SK-N-SH (cell line): Measurements from ENCODE around the gene PSD2. TPM values are rescaled to one million over a fixed set of nuclear protein-coding genes. Genes with fewer than 3 reads are reported as not detected.

Source experiments
- CTCF ChIA-PET: fragments of 300-600, 350-600 bp; formaldehyde crosslinking; extraction: SDS; loops from one replicate; lab custom pipeline; 2021; lab: Yijun Ruan, JAX
- POLR2A ChIA-PET: fragments of 350-600 bp; sonication (Branson Sonifier 250); formaldehyde crosslinking; extraction: SDS; loops from one replicate; lab custom pipeline; 2020; ENCODE audit warnings: antibody characterized with exemption, inconsistent platforms; lab: Yijun Ruan, JAX
- DNase-seq: peaks from one replicate; pipeline ENCODE4 v3.0.0; 2012
- H2AFZ ChIP-seq: fragments of 200-600 bp; sonication (generic); 2 replicates; pipeline ENCODE4 v1.8.1; 2016; ENCODE audit warnings: antibody characterized with exemption, mild to moderate bottlenecking, low read depth
- H3F3A ChIP-seq: fragments of 200-600 bp; sonication (generic); replicated peaks from 2 replicates; pipeline ENCODE3; 2016; ENCODE audit warnings: antibody characterized with exemption, mild to moderate bottlenecking; ENCODE audit not compliant: insufficient read depth
- H3K27ac ChIP-seq, 2 experiments: fragments of 200-500 bp in 1 of 2; fragments of 200-600 bp in 1 of 2; sonication (Bioruptor generic) in 1 of 2; sonication (generic), shearing (Covaris generic) in 1 of 2; 2 replicates each; pipeline versions ENCODE4 v1.5.1 to v1.6.1; 2014 to 2016; ENCODE audit warnings: low read depth in 2 of 2, inconsistent platforms in 1 of 2, low read length in 1 of 2, mild to moderate bottlenecking in 1 of 2, mixed read lengths in 1 of 2
- H3K27me3 ChIP-seq: fragments of 200-600 bp; sonication (generic), shearing (Covaris generic); 2 replicates; pipeline ENCODE4 v1.6.1; 2016; ENCODE audit warnings: mixed run types; ENCODE audit not compliant: insufficient read depth
- H3K36me3 ChIP-seq, 2 experiments: fragments of 200-500 bp in 1 of 2; fragments of 200-600 bp in 1 of 2; sonication (Bioruptor generic) in 1 of 2; sonication (generic) in 1 of 2; replicated peaks in 1 of 2; 2 replicates each; pipeline versions ENCODE3 to v1.5.1; 2014 to 2016; ENCODE audit warnings: low read length in 1 of 2, mild to moderate bottlenecking in 1 of 2; ENCODE audit not compliant: insufficient read depth in 2 of 2, control insufficient read depth in 1 of 2
- H3K4me1 ChIP-seq, 2 experiments: fragments of 200-500 bp in 1 of 2; fragments of 200-600 bp in 1 of 2; sonication (Bioruptor generic) in 1 of 2; sonication (generic), shearing (Covaris generic) in 1 of 2; 2 replicates each; pipeline versions ENCODE4 v1.5.1 to v1.6.1; 2014 to 2016; ENCODE audit warnings: low read depth in 1 of 2, low read length in 1 of 2, mixed run types in 1 of 2; ENCODE audit not compliant: insufficient read depth in 2 of 2, control insufficient read depth in 1 of 2
- H3K4me2 ChIP-seq: fragments of 200-600 bp; sonication (generic), shearing (Covaris generic); 2 replicates; pipeline ENCODE4 v1.6.1; 2017; ENCODE audit warnings: mixed run types
- H3K4me3 ChIP-seq, 2 experiments: fragments of 200-500 bp in 1 of 2; fragments of 200-600 bp in 1 of 2; sonication (Bioruptor generic) in 1 of 2; sonication (generic), shearing (Covaris generic) in 1 of 2; 2 replicates each; pipeline versions ENCODE4 v1.5.1 to v1.8.1; 2014 to 2016; ENCODE audit warnings: low read depth in 2 of 2, inconsistent platforms in 1 of 2, low read length in 1 of 2, mild to moderate bottlenecking in 1 of 2, mixed read lengths in 1 of 2, moderate library complexity in 1 of 2
- H3K79me2 ChIP-seq: fragments of 200-600 bp; sonication (generic); 2 replicates; pipeline ENCODE4 v1.8.1; 2017; ENCODE audit warnings: mild to moderate bottlenecking; ENCODE audit not compliant: insufficient read depth
- H3K9ac ChIP-seq: fragments of 200-600 bp; sonication (generic); 2 replicates; pipeline ENCODE4 v1.6.1; 2017; ENCODE audit warnings: mixed run types
- H3K9me2 ChIP-seq: fragments of 200-600 bp; sonication (generic); 2 replicates; pipeline ENCODE4 v1.6.1; 2017; ENCODE audit warnings: mixed run types
- H3K9me3 ChIP-seq: fragments of 200-600 bp; sonication (generic); 2 replicates; pipeline ENCODE4 v1.6.1; 2017; ENCODE audit warnings: mixed run types, mild to moderate bottlenecking, moderate library complexity
- H4K20me1 ChIP-seq: fragments of 200-600 bp; sonication (generic); 2 replicates; pipeline ENCODE4 v1.6.1; 2017; ENCODE audit warnings: mild to moderate bottlenecking, mixed run types; ENCODE audit not compliant: insufficient read depth
- ELF1 ChIP-seq: IDR thresholded peaks from 2 replicates; pipeline ENCODE4 v1.4.0; 2012
- EP300 ChIP-seq, 2 experiments: IDR thresholded peaks; 2 replicates each; pipeline versions ENCODE4 v1.4.0 to v1.6.1; 2012; ENCODE audit warnings: borderline replicate concordance in 1 of 2, low read depth in 1 of 2, low read length in 1 of 2
- EZH2phosphoT487 ChIP-seq: fragments of 200-600 bp; sonication (generic); IDR thresholded peaks from 2 replicates; pipeline ENCODE4 v1.6.1; 2017; ENCODE audit warnings: low read depth, mixed run types, mild to moderate bottlenecking, antibody characterized with exemption, moderate library complexity, borderline replicate concordance
- FOSL2 ChIP-seq: IDR thresholded peaks from 2 replicates; pipeline ENCODE4 v1.4.0; 2012; ENCODE audit warnings: low read depth, mild to moderate bottlenecking, moderate library complexity, borderline replicate concordance
- FOXM1 ChIP-seq: IDR thresholded peaks from 2 replicates; pipeline ENCODE4 v1.4.0; 2012; ENCODE audit warnings: low read depth, mild to moderate bottlenecking
- GATA2 ChIP-seq: sonication (generic); formaldehyde crosslinking; IDR thresholded peaks from 2 replicates; pipeline ENCODE4 v1.5.0; 2020; ENCODE audit warnings: mild to moderate bottlenecking, missing genetic modification reagents
- JUND ChIP-seq: IDR thresholded peaks from 2 replicates; pipeline ENCODE4 v1.4.0; 2012
- MEF2A ChIP-seq: IDR thresholded peaks from 2 replicates; pipeline ENCODE4 v1.4.0; 2012; ENCODE audit warnings: low read depth, borderline replicate concordance
- MXI1 ChIP-seq: IDR thresholded peaks from 2 replicates; pipeline ENCODE4 v1.6.1; 2012; ENCODE audit warnings: mild to moderate bottlenecking, low read depth, low read length, improper control_type of control experiment
- NRF1 ChIP-seq: IDR thresholded peaks from 2 replicates; pipeline ENCODE4 v1.6.1; 2012; ENCODE audit warnings: low read depth, mild to moderate bottlenecking, low read length
- SIN3A ChIP-seq: IDR thresholded peaks from 2 replicates; pipeline ENCODE4 v1.6.1; 2012; ENCODE audit warnings: low read depth, mild to moderate bottlenecking, low read length, moderate library complexity, borderline replicate concordance
- SMC3 ChIP-seq: IDR thresholded peaks from 2 replicates; pipeline ENCODE4 v1.6.1; 2012; ENCODE audit warnings: low read depth, low read length, improper control_type of control experiment
- TAF1 ChIP-seq: IDR thresholded peaks from 2 replicates; pipeline ENCODE4 v1.6.1; 2012; ENCODE audit warnings: low read depth, mild to moderate bottlenecking, low read length, moderate library complexity, borderline replicate concordance
- TCF12 ChIP-seq: IDR thresholded peaks from 2 replicates; pipeline ENCODE4 v1.4.0; 2012
- USF2 ChIP-seq: fragments of 150-350 bp; IDR thresholded peaks from 2 replicates; pipeline ENCODE4 v1.6.1; 2017; ENCODE audit warnings: antibody characterized with exemption, low read length, low read depth, borderline replicate concordance
- YY1 ChIP-seq: IDR thresholded peaks from 2 replicates; pipeline ENCODE4 v1.4.0; 2012; ENCODE audit warnings: low read depth, mild to moderate bottlenecking
- WGBS: methylation state at CpG from one replicate; pipeline ENCODE4 v1.1.6; 2017; ENCODE audit warnings: low lambda C conversion rate; 5-methylcytosine and 5-hydroxymethylcytosine counted together
- polyA plus RNA-seq, 3 experiments: library from polyadenylated mRNA; depleted of rRNA; stranded (reverse); fragments of >200 nt; gene quantifications; 2 replicates each; pipeline ENCODE4 v1.2.3, GENCODE V29; 2012
- TF ChIP-seq, protein P1 (sequence below): IDR thresholded peaks from 2 replicates; pipeline ENCODE4 v1.4.0; 2012; ENCODE audit warnings: low read depth
- TF ChIP-seq, protein P2 (sequence below): IDR thresholded peaks from 2 replicates; pipeline ENCODE4; 2012
- TF ChIP-seq, protein P3 (sequence below): fragments of 150-350 bp; IDR thresholded peaks from 2 replicates; pipeline ENCODE4 v1.6.1; 2016; ENCODE audit warnings: mild to moderate bottlenecking, low read depth, low read length
- TF ChIP-seq, protein P4 (sequence below): IDR thresholded peaks from 2 replicates; pipeline ENCODE4 v1.4.0; 2012; ENCODE audit warnings: low read depth, borderline replicate concordance

PSD2 gene
- polyA plus RNA-seq, 1 of the 3 experiments (the other 2 are of a cell fraction), result 0.15 TPM

DNA sequence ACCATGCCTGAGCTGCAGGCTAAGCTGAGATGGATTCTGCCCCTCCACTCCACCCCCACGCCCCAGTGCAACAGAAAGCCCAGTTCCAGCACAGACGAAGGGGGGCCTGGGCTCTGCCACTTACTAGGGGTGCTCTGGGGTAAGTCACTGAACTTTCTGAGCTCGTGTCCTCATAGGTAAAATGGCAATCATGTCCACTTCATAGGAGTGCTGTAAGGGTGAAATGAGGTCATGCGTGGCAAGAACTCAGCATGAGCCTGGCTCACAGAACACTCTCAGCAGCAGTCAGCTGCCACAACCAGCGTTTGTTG is 8.4 kb upstream of the PSD2 start:
- H3K4me3 ChIP-seq, result peak overlapping the region in 1 of 2 experiments; percentile 80; a peak in 2 of 4 replicates
- no peak for DNase-seq
- H3K9me3 ChIP-seq, result no peaks in the 10 kb centered on the region
- H3K9me2 ChIP-seq, result no peaks in the 10 kb centered on the region
- POLR2A ChIA-PET, result interaction anchor here (1.4 to 1.6 kb wide), 2 partner anchors 12 to 181 kb away, joined by 3 to 10 read pairs; no protein-coding TSS in a partner anchor
- WGBS, result 29% methylated on average over 3 of the region's 5 CpGs
- no peaks in the 10 kb centered on the region for H4K20me1 ChIP-seq
- TF ChIP-seq USF2 (no peak), NRF1 (no peak), MXI1 (no peak), EZH2phosphoT487 (no peak), YY1 (no peak), GATA2 (CRISPR knock-in tag) (no peak), ELF1 (no peak), SMC3 (no peak), EP300 (IDR thresholded peaks at IDR 0.05; ENCODE audit: borderline replicate concordance in 1 of 2, low read depth in 1 of 2, low read length in 1 of 2) (no peak), FOSL2 (no peak), TAF1 (no peak), JUND (no peak), TCF12 (no peak), FOXM1 (no peak), MEF2A (no peak), SIN3A (no peak)
- TF ChIP-seq, protein P1, sequence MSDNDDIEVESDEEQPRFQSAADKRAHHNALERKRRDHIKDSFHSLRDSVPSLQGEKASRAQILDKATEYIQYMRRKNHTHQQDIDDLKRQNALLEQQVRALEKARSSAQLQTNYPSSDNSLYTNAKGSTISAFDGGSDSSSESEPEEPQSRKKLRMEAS, result no peak
- TF ChIP-seq, protein P2, sequence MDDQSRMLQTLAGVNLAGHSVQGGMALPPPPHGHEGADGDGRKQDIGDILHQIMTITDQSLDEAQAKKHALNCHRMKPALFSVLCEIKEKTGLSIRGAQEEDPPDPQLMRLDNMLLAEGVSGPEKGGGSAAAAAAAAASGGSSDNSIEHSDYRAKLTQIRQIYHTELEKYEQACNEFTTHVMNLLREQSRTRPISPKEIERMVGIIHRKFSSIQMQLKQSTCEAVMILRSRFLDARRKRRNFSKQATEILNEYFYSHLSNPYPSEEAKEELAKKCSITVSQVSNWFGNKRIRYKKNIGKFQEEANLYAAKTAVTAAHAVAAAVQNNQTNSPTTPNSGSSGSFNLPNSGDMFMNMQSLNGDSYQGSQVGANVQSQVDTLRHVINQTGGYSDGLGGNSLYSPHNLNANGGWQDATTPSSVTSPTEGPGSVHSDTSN, result no peak
- TF ChIP-seq, protein P3, sequence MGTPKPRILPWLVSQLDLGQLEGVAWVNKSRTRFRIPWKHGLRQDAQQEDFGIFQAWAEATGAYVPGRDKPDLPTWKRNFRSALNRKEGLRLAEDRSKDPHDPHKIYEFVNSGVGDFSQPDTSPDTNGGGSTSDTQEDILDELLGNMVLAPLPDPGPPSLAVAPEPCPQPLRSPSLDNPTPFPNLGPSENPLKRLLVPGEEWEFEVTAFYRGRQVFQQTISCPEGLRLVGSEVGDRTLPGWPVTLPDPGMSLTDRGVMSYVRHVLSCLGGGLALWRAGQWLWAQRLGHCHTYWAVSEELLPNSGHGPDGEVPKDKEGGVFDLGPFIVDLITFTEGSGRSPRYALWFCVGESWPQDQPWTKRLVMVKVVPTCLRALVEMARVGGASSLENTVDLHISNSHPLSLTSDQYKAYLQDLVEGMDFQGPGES, result no peak
- TF ChIP-seq, protein P4, sequence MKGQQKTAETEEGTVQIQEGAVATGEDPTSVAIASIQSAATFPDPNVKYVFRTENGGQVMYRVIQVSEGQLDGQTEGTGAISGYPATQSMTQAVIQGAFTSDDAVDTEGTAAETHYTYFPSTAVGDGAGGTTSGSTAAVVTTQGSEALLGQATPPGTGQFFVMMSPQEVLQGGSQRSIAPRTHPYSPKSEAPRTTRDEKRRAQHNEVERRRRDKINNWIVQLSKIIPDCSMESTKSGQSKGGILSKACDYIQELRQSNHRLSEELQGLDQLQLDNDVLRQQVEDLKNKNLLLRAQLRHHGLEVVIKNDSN, result no peak
- no peak overlapping the region for H2AFZ ChIP-seq
- no peaks in the 10 kb centered on the region for H3K79me2 ChIP-seq
- H3K27me3 ChIP-seq, result no peaks in the 10 kb centered on the region; the same call in 1 of the 2 replicates
- H3K9ac ChIP-seq, result no peak overlapping the region
- CTCF ChIA-PET, result interaction anchor here (0.6 to 13.0 kb wide), 84 partner anchors 10 to 382 kb away, joined by 3 to 484 read pairs (median 4); partner anchors contain the start of genes NRG2 and PSD2
- H3K4me2 ChIP-seq, result 0 out of 2 replicates have a peak overlapping the region, but pooled peaks have one; percentile 99
- H3K4me1 ChIP-seq, result peaks cover 0 to 3% of the 10 kb centered on the region in 2 experiments; a peak in 1 of 4 replicates
- no peak overlapping the region for H3K27ac ChIP-seq
- H3F3A ChIP-seq, result no peaks in the 10 kb centered on the region
- no peaks in the 10 kb centered on the region for H3K36me3 ChIP-seq
